AG09309 (cell line): ENCODE results near the gene CLEC17A.
"Not testable (repeated sequence)": the region's sequence is repeated elsewhere in the genome, so short reads cannot be mapped to it uniquely, and the experiment has no call there.

Experiments
- DNase-seq: peaks from one replicate; pipeline ENCODE4 v3.0.0-alpha.2; 2010; ENCODE audit warnings: low read depth
- H3K4me3 ChIP-seq: 2 replicates; pipeline ENCODE4 v1.5.1; 2011; ENCODE audit warnings: mild to moderate bottlenecking, low read depth, low read length, moderate library complexity; ENCODE audit not compliant: control insufficient read depth
- TF ChIP-seq, protein P1 (sequence below): IDR thresholded peaks from 2 replicates; pipeline ENCODE4 v1.5.1; 2011; ENCODE audit warnings: mild to moderate bottlenecking, low read depth, low read length, inconsistent platforms; ENCODE audit not compliant: insufficient read depth, control insufficient read depth; ENCODE audit errors: missing control alignments

CLEC17A gene

DNA sequence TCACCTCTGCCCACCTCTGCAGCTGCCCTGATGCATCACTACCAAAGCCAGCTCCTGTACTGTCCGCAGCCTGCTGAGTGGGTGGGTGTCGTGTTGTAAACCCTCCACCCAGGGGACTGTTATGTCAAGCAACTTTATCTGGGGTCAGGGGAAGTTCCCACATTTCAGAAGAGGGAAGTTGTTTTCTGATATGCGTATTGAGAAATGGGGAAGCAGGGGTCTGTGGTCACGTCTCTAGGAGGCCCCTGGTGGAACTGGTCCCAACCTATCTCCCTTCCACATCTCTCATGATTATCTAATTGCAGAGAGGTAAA, 31.2 kb downstream of the CLEC17A start:
- no peak overlapping the region for H3K4me3 ChIP-seq
- DNase-seq, result no peak
- TF ChIP-seq, protein P1, sequence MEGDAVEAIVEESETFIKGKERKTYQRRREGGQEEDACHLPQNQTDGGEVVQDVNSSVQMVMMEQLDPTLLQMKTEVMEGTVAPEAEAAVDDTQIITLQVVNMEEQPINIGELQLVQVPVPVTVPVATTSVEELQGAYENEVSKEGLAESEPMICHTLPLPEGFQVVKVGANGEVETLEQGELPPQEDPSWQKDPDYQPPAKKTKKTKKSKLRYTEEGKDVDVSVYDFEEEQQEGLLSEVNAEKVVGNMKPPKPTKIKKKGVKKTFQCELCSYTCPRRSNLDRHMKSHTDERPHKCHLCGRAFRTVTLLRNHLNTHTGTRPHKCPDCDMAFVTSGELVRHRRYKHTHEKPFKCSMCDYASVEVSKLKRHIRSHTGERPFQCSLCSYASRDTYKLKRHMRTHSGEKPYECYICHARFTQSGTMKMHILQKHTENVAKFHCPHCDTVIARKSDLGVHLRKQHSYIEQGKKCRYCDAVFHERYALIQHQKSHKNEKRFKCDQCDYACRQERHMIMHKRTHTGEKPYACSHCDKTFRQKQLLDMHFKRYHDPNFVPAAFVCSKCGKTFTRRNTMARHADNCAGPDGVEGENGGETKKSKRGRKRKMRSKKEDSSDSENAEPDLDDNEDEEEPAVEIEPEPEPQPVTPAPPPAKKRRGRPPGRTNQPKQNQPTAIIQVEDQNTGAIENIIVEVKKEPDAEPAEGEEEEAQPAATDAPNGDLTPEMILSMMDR, result no peak

DNA sequence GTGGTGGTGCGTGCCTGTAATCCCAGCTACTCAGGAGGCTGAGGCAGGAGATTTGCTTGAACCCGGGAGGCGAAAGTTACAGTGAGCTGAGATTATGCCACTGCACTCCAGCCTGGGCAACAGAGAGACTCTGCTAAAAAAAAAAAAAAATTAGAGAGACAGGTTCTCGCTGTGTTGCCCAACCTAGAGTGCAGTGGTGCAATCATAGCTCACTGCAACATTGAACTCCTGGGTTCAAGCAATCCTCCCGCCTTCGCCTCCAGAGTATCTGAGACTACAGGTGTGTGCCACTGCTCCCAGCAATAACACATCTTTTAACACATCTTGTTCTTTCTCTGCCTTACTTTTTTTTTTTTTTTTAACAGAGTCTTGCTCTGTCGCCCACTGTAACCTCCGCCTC, 32.7 kb downstream of the CLEC17A start:
- DNase-seq, result no peak
- H3K4me3 ChIP-seq, result no peak overlapping the region
- TF ChIP-seq, protein P1, result no peak

DNA sequence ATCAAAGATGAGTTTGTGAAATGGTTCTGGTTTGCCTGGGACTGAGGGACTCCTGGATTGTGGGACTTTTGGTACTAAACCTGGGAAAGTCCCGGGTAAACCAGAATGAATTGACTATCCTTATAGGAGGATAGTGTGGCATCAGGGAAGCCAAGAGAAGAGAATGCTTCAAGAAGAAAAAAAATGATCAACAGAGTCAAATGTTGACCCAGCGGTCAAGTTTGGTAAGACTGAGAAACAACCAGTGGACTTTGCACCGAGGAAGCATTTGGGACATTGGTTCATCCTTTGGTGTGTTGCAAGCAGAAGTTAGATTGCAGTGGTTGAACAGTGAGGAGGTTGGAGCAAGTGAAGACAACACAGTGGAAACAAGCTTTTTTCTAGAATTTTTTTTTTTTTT, 33.5 kb downstream of the CLEC17A start:
- TF ChIP-seq, protein P1, result no peak
- no peak overlapping the region for H3K4me3 ChIP-seq
- no peak for DNase-seq

DNA sequence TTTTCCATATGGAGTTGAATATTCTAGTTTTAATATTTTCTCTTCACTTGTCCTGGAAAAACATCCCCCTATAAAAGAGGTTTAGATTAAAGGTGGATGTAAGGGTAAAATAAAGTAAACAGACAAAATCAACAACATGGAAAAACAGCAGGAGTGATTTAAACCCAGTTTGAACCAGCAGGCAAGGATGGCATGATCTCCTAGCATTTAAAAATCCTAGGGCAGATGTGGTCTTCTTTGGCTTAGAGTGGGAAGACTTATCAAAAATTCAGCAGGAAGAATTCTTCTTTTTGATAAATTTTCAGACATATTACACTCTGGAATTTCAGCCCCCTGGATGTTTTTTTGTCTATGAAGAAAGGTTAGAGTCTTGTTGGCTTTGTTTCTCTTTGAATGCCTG, 36.5 kb downstream of the CLEC17A start:
- no peak for DNase-seq
- TF ChIP-seq, protein P1, result no peak
- no peak overlapping the region for H3K4me3 ChIP-seq

DNA sequence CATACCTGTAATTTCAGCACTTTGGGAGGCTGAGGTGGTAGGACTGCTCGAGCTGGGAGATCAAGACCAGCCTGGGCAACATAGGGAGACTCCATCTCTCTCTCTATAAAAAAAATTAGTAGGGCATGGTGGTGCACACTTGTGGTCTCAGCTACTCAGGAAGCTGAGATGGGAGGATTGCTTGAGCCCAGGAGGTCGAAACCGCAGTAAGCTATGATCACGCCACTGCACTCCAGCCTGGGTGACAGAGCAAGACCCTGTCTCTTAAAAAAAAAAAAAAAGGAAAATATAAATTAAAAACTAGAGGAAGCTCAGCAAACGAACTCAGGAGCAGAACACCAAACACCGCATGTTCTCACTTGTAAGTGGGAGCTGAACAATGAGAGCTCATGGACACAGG, 41.6 kb downstream of the CLEC17A start:
- not testable (repeated sequence) for H3K4me3 ChIP-seq, DNase-seq

DNA sequence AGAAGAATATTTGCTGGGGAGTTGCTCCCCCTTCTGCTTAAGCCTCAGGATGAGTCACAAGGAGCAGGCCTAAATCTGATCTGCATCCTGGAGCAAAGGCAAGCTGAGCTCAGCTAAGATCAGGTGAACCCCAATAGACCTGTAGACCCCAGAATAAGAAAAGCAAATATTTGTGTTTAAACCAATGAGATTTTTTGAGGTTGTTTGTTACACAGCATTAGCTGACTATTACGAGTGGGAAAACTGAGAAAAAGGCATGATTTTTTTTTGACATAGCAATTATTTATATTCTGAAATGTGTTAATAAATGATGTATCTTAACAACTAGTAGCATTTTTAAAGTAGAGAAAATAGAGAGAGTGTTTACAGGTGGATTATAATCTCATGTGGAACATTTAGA, 46.7 kb downstream of the CLEC17A start:
- DNase-seq, result no peak
- H3K4me3 ChIP-seq, result no peak overlapping the region
- TF ChIP-seq, protein P1, result no peak

DNA sequence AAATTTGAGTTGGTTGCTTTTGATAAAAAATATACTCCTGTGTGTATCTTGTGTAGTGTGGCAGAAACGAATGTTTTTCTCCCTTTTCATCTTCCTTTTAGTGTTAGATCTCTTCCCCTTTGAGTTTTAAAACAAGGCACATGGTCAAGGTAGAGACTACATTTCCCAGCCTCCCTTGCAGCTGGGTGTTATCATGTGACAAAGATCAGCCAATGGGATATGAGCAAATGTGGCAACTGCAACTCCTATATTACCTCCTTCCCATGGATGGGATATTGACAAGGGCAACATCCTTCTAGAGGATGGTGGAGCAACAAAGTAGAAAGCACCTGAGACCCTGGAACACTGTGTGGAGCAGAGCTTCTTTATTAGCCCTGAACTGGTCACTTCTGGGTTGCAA, 49.4 kb downstream of the CLEC17A start:
- TF ChIP-seq, protein P1, result no peak
- DNase-seq, result no peak
- H3K4me3 ChIP-seq, result no peak overlapping the region
